C4-2B (cell line): Measurements from ENCODE around the gene CLDN11.

Experiments
- H3K27ac ChIP-seq: fragments of 450-650 bp; 2 replicates; pipeline ENCODE4 v1.5.1; 2017
- ZFX ChIP-seq: fragments of 450-650 bp; IDR thresholded peaks from 2 replicates; pipeline ENCODE4 v1.6.1; 2017
- TF ChIP-seq, protein P1 (sequence below): fragments of 450-650 bp; conservative IDR thresholded peaks from 2 replicates; pipeline ENCODE4 v1.5.1; 2017; ENCODE audit warnings: mild to moderate bottlenecking

The CLDN11 gene

DNA sequence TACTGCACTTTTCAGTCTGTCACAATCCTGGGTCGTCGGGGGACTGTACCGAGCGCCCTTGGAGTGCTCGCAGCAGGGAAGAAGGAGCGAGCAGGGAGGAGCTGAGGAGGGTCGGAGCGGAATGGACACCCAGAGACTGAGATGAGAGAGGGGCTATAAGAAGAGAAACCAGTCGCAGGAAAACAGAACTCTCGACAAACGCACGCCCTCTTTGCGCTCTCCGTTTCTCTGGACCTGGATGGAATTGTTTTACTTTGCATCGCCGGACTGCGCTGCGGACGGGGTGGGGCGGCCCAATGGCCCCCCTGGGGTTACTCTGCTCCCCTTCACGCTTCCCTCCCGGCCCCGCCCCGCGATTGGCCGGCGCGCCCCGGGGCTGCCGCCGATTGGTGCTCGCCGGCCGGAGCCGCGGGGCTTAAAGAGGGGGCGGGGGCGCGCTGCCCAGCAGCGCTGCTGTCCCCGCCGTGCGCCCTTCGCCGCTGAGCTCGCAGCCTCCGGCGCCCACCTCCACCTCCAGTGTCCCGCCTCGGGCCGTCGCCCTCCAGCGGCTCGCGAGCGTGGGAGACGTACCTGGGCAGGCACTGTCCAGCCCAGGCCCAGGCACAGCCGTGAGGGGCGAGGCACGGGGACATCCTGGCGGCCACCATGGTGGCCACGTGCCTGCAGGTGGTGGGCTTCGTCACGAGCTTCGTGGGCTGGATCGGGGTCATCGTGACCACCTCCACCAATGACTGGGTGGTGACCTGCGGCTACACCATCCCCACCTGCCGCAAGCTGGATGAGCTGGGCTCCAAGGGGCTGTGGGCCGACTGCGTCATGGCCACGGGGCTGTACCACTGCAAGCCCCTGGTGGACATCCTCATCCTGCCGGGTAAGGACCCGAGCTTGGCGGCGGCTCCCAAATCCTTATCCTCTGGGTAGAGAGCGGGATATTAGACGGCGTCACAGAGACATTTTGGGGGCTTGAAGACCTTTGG is at the start of gene CLDN11:
TSS of gene CLDN11 (plus strand) at position 447 of the 977 bp plus-strand sequence. CDS start at position 646, 199 bp downstream.
- no peak for TF ChIP-seq ZFX
- H3K27ac ChIP-seq: no peak within 1 kb of the TSS

DNA sequence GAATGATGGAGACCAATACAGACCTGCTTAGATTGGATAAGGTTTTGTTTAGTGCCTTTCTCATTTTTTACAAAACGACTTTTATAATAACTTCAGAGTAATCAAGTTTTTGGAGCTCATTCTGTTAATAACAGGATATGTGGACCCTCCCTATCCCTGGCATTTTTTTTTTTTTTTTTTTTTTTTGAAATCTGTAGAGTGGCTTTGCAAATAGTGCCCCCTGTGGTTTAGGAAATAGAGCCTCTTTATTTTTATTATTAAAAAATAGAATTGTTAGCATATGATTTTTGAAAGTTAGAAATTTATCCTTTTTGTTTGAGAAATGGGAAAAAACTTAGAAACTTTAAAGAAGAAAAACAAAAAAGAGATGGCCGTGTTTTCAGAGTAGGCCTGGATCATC is 49.7 kb upstream of the CLDN11 start:
- H3K27ac ChIP-seq: no peak overlapping the region
- TF ChIP-seq ZFX: no peak
- TF ChIP-seq, protein P1, sequence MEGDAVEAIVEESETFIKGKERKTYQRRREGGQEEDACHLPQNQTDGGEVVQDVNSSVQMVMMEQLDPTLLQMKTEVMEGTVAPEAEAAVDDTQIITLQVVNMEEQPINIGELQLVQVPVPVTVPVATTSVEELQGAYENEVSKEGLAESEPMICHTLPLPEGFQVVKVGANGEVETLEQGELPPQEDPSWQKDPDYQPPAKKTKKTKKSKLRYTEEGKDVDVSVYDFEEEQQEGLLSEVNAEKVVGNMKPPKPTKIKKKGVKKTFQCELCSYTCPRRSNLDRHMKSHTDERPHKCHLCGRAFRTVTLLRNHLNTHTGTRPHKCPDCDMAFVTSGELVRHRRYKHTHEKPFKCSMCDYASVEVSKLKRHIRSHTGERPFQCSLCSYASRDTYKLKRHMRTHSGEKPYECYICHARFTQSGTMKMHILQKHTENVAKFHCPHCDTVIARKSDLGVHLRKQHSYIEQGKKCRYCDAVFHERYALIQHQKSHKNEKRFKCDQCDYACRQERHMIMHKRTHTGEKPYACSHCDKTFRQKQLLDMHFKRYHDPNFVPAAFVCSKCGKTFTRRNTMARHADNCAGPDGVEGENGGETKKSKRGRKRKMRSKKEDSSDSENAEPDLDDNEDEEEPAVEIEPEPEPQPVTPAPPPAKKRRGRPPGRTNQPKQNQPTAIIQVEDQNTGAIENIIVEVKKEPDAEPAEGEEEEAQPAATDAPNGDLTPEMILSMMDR: peak; percentile 65

DNA sequence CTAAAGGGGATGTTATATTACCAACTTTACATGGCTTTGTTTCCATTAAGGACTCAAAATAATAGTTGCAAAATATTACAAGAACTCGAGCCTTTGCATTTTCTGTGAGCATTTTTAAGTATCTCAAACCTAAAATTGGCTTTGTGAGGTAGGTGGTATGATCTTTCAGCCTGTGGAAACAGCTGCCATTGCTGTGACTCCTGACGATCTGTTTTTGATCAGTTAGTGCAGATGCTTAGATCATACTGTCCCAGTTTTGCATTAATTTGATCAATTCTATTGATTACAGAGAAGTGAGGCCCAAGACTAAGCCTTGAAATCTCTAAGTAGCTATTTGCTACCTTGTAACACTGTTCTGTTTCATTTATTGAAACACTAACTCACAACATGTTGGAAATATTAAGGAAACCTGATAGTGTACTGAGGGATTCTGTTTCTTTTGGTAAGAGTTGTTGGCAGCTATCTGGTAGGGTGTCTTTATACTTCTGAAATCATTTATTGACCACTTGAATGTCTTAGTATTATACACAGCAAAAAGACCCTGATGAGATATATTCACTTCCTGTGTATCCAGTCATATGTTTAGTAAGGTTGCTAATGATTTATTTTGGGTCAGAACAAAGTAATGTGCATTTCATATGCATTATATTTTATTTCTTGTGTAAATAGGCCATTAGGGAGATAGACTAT is 46.3 kb upstream of the CLDN11 start:
- no peak overlapping the region for H3K27ac ChIP-seq
- no peak for TF ChIP-seq ZFX

DNA sequence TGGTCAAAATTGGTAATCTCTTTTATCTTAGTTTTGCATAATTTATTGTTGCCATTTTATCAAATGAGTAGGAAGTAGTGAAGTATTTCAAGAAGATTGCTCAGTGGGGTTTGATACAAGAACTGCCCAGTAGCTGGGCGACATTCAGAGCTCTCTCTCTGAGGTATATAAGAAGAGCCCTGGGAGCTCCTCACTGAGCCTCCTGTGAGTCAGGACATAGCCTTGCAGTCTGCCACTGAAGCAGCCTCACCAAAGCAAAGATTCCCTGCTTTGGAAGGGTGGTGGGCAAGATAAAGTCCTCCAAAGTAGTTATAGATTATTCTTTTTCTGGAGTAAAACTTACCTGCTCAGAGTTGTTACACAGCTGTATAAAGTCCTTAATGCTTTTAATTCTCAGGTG is 35.1 kb upstream of the CLDN11 start:
- no peak for TF ChIP-seq ZFX
- no peak overlapping the region for H3K27ac ChIP-seq

DNA sequence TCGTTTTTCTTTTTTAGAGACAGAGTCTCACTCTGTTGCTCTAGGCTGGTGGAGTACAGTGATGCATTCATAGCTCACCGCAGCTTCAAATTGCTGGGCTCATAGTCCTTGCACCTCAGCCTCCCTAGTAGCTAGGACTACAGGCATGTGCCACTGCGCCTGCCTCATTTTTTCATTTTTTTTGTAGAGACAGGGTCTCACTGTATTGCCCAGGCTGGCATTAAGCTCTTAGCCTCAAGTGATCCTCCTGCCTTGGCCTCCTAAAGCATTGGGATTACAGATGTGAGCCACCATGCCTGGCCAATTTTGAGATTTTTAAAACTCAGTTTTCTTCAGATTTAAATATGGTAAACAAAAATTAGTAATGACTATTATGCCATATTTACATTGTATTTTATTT is 32.2 kb upstream of the CLDN11 start:
- no peak for TF ChIP-seq ZFX
- TF ChIP-seq, protein P1: no peak
- H3K27ac ChIP-seq: no peak overlapping the region

DNA sequence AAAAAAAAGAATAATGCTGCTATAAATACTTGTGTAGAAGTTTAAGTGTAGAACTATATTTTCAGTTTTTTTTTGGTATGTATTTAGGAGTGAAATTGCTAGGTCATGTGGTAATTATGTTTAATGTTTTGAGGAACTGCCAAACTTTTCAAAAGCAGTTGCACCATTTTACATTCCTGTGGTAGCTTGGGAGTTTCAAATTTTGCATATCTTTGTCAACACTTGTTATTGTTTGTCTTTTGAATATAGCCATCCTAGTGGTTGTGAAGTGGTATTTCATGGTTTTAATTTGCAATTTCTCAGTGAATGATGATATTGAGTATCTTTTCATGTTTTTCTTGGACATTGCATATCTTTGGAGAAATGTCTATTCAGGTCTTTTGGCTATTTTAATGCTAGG is 30.7 kb upstream of the CLDN11 start:
- H3K27ac ChIP-seq: no peak overlapping the region
- TF ChIP-seq, protein P1: no peak; the same call in 1 of the 2 replicates
- TF ChIP-seq ZFX: no peak

DNA sequence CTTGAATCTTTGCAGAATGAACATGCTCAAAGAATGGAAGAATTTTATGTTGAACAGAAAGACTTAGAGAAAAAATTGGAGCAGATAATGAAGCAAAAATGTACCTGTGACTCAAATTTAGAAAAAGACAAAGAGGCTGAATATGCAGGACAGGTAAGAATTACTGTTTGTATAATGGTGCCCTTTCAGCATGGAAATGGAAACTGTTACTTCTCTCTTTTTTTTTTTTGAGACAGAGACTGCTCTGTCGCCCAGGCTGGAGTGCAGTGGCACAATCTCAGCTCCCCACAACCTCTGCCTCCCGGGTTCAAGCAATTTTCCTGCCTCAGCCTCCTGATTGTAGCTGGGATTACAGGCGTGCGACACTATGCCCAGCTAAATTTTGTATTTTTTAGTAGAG is 27.6 kb upstream of the CLDN11 start:
- TF ChIP-seq ZFX: no peak
- TF ChIP-seq, protein P1: no peak
- H3K27ac ChIP-seq: no peak overlapping the region

DNA sequence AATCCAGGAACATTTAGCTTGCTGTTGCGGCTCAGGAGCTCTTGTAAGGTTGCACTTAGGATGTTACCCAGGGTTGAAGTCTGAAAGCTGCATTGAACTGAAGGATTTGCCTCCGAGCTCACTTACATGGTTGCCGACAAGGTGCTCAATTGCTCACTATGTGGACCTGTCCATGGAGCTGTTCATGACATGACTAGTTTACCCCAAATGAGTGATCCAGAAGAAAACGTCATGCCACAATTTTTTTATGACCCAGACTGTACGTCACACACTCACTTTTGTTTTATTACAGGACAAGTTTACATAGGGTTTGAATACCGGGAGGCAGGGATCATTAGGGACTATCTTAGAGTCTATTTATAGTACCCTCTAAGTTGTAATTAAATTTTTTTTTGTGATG is 21.0 kb upstream of the CLDN11 start:
- H3K27ac ChIP-seq: no peak overlapping the region
- no peak for TF ChIP-seq ZFX
- TF ChIP-seq, protein P1: no peak
